CD4-positive, alpha-beta T cell treated with Interleukin-17A for 1 hour (primary cell): ENCODE results near the gene CORIN.
"Not testable (repeated sequence)": the region's sequence is repeated elsewhere in the genome, so short reads cannot be mapped to it uniquely, and the experiment has no call there.

ENCODE experiments used
- DNase-seq: peaks from one replicate; pipeline ENCODE4 v3.0.0-alpha.2; 2020

The CORIN gene

GRCh38 chr4:47624031-47624441, 213.8 kb downstream of the CORIN start:
- DNase-seq = no peak

DNA sequence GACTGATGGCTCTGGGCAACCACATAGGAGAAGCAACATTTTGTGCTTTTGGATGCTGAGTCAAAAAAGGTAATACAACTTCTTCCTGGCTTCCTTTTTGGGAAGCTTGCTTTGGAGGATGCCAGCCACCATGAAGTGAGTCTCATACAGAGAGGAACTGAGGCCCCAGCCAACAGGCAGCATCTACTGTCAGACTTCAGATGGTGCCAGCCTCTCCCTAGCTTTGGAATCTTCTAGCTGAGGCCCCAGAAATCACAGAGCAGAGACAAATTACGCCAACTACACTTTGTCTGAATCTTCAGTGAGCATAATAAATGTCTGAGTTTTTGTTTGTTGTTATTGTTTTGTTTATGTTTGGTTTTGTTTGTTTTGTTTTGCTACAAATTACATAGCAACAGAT, 216.7 kb downstream of the CORIN start:
- DNase-seq = no peak

DNA sequence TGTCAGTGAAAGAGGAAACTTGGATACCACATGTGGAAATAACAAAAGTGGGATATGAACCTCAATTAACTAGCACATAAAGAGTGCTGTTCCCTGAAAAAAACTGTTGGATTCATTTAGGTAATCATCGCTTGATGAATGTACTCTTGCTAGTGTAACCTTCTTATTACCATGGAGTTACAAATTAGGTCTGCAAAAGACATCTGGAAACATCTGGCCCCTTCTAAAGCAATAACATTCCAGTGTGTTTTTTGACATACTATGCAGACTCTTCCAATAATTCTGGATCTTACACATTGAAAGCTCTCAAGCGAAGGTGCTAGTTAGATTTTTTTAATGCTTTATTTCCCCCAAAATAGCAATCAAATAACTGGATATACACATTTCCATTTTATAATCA, 218.2 kb downstream of the CORIN start:
- DNase-seq = no peak

DNA sequence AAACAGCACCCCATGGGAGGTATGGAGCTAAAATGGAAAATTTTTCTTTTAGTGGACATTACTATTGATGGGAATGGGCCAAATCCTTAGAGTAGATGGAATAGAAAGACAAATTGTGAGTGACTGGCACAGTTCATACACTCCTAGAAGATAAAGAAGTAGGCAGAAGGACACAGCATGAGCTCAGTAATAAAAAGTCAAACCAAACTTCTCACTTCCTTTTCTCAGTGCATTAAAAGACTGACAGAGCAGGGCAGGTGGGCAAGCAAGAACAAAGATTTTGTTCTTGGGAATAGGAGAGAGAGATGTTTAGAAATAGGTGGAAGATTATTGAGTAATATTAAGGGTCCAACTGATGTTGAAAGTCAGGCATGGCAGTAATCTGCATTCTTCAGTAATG, 220.3 kb downstream of the CORIN start:
- no peak for DNase-seq

DNA sequence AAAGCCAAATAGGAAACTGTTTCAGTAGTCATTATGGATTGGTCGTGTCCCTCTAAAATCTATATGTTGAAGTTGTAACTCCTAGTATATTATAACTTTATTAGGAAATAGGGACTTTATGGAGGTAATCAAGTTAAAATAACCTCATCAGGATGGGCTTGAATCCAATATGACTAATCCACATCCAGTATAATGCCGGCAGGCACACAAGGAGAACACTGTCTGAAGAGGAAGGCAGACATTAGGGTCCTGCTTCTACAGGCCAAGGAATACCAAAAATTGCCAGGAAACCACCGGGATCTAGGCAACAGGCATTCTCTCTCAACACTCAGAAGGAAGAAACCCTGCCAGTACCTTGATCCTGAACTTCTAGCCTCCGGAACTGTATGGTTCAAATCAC, 222.5 kb downstream of the CORIN start:
- no peak for DNase-seq

GRCh38 chr4:47612116-47613023, 225.5 kb downstream of the CORIN start:
- no peak for DNase-seq

GRCh38 chr4:47606482-47606881, 231.4 kb downstream of the CORIN start:
- no peak for DNase-seq

DNA sequence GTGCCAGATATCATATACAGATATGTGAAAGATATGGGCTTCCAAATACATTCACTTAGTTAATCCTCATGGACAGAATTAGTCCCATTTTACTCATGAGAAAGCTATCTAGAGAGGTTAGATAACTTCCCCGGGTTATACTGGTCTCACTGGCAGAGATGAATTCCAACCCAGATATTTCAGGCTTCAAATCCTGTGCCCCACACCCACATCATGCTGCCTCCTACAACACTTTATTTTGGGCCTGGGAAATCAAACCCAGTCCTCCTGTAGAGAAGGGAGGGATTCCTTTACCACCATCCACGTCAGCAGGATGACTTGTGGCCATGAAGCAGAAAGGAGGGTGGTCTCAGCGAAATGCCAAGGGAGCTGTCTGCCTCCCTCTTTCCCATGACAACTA, 239.0 kb downstream of the CORIN start:
- no peak for DNase-seq

GRCh38 chr4:47598320-47598719, 239.5 kb downstream of the CORIN start:
- DNase-seq = no peak

GRCh38 chr4:47597696-47598095, 240.2 kb downstream of the CORIN start:
- DNase-seq = no peak

GRCh38 chr4:47590325-47590724, 247.5 kb downstream of the CORIN start:
- no peak for DNase-seq

DNA sequence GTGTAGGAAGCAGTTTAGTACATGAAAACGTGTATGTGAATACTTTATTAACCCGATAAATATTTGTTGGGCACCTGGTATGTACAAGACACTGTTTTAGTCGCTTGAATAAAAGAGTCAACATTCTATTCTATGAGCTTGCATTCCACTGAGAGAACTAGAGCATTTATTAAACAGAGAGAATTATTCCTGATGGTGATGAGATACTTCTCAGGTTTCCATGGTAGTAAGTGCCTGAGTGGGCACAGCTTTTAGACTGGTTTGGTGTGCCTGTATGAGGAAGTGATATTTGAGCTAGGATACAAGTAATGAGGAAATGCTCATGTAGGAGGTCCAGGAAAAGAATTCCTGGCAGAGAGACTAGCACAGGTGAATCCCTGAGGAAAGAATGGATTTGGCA, 258.6 kb downstream of the CORIN start:
- no peak for DNase-seq

DNA sequence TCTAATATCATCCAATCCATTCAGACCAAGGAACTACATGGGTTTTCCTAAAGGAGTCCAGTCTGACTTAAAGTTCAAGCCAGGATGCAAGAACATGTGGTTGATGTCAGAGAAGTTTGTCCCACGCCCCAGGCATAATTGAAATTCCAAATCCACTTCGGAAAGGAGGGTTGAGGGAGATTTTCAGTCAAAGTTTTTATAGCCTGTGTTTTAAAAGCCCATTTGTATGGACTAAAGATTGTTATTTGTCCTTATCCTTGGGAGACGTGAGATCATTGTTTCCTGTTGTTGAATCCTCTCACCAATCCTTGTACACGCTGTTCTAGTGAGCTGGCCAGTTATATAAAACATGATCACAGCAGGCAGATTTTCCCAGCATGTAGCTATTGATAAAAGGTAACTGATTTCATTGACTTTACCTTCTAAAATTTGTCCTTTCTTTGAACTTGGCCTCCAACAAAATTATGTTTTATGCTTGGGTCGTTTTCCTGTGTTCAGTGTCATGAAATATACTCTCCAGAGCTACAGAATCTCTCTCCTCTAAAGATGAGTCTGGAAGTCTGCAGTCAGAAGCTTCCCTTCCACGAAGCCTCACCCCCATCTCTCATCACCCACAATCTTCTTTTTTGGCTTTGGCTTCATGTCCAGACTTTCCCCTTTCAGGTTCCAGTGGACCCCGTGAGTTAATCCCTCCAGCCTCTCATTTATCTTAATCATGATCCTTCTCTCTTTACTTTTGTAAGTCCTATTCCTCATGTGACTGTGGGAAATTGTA, 259.9 kb downstream of the CORIN start:
- no peak for DNase-seq

- no peak for DNase-seq
Observed at GRCh38 chr4:47572981-47573380, 264.9 kb downstream of the CORIN start.

GRCh38 chr4:47570816-47571215, 267.1 kb downstream of the CORIN start:
- no peak for DNase-seq

DNA sequence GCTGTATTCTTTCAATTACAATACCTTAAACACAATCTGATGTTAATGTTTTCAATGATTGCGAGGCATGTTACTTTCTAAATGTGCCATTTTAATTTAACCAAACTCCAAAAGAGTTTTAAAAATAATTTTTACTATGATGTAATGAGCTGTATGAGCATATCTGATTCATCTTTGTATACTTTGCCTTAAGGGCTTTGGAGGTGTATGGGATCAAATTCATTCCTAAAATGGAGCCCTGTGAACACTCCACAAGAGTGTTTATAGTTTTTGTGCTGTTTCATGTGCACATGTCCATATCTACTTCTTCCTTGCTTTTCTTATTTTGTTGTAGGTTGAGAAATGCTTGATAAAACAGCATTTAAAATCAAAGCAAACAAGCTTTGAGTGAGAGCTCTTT, 270.4 kb downstream of the CORIN start:
- no peak for DNase-seq

DNA sequence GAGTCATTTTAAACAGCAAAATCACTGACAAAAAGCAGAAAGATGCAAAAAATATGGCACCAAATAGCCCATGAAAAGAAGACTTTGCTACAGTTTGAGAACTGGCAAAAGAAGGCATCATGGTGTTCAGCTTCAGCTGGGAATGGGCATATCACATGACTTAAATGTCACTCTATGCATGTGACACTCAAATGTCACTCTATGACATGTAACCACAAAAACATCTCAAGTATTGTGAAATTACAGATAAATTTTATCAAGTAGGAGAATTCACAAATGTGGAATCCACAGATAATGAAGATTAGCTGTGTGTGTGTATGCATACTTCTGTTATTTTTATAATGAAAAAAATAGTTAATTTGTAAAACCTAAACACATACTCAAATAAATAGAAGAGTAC, 270.9 kb downstream of the CORIN start:
- no peak for DNase-seq

DNA sequence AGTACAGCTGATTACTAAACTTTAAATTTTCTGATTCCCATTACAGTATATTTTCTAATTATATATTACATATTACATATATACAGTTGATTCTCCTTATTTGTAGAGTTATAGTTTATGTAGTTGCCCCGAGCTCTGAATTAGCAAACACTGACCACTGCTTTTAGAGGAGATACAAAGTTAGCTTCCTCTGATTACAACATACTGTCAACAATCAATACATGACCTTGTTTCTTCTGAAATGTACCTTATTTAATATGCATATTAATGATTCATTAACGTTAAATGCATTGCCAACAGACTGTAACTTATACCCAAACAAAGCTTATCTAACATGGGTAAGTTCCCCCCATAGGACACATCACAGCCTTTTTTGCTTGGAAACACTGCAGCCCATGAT, 271.3 kb downstream of the CORIN start:
- DNase-seq = no peak

GRCh38 chr4:47562297-47562696, 275.6 kb downstream of the CORIN start:
- peak; percentile 8 for DNase-seq

DNA sequence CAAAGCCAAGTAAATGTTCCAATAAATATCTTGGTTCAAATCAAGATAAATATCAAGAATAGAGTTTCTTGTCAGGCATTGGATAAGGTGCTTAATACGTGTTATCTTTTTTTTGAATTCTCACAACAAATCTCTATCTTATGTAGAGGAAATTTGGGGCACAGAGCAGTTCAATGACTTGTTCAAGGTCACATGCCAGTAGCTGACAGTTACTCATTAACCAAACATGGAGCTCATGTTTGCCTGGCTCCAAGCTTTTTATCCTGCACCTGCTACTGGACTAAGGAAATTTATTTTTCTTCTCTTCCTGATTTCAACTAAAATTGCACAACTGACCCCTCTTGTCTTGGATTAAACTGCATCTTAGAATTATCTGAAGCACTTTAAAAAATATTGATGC, 276.5 kb downstream of the CORIN start:
- no peak for DNase-seq

GRCh38 chr4:47560682-47561081, 277.2 kb downstream of the CORIN start:
- no peak for DNase-seq

GRCh38 chr4:47557255-47557654, 280.6 kb downstream of the CORIN start:
- no peak for DNase-seq

DNA sequence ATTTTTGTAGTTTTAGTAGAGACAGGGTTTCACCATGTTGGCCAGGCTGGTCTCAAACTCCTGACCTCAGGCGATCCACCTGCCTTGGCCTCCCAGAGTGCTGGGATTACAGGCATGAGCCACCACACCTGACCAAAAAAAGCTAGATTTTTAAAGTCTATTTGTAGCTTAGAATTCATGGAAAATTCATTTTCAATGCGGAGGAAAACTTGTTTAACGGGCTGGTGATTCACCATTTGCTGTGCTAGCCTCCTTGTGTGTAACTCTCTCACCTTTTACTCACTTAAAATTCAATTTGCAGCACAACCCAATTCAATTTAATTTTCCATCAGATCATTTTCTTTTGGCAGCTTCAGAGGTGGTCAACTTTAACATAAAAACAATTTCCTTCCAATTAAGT, 281.9 kb downstream of the CORIN start:
- not testable (repeated sequence) for DNase-seq
